ENCODE measurements around the gene SUN1. TPM values are rescaled to one million over a fixed set of nuclear protein-coding genes. Genes with fewer than 3 reads are reported as not detected.

Gene SUN1
- total RNA-seq, 1 donor from 2014 or later = 186 TPM

GRCh38 chr7:895451-896052, 63.3 kb downstream of the SUN1 start:
- Histone ChIP-seq H3K4me3 (no peak overlapping the region), H3K9me3 (no peaks in the 10 kb centered on the region), H3K36me3 (peaks cover 53 to 81% of the 10 kb centered on the region in 2 donors), H3K27me3 (no peaks in the 10 kb centered on the region), H3K27ac (no peak overlapping the region), H3K4me1 (no peaks in the 10 kb centered on the region)
- TF ChIP-seq CTCF (IDR thresholded peaks at IDR 0.05) = no peak
- no peak for DNase-seq (ENCODE audit: low spot score in 2 of 2)
- intact Hi-C loops (cut with DNase I) = no loop called here

- H3K36me3 ChIP-seq = peaks cover 44 to 71% of the 10 kb centered on the region in 2 donors
- H3K4me3 ChIP-seq = no peak overlapping the region
- H3K9me3 ChIP-seq = no peaks in the 10 kb centered on the region
- H3K4me1 ChIP-seq = no peaks in the 10 kb centered on the region
- intact Hi-C loops (cut with DNase I) = no loop called here
- TF ChIP-seq CTCF (IDR thresholded peaks at IDR 0.05) = no peak
- H3K27me3 ChIP-seq = no peaks in the 10 kb centered on the region
- H3K27ac ChIP-seq = no peak overlapping the region
- no peak for DNase-seq (ENCODE audit: low spot score in 2 of 2)
These were observed 64.2 kb downstream of the SUN1 start for GRCh38 chr7:896346-897075.

GRCh38 chr7:897086-897485, 64.8 kb downstream of the SUN1 start:
- Histone ChIP-seq H3K27ac (no peak overlapping the region), H3K36me3 (peaks cover 38 to 65% of the 10 kb centered on the region in 2 donors), H3K27me3 (no peaks in the 10 kb centered on the region), H3K4me3 (no peak overlapping the region), H3K9me3 (no peaks in the 10 kb centered on the region), H3K4me1 (no peaks in the 10 kb centered on the region)
- intact Hi-C loops (cut with DNase I) = no loop called here
- TF ChIP-seq CTCF (IDR thresholded peaks at IDR 0.05) = no peak
- DNase-seq (ENCODE audit: low spot score in 2 of 2) = no peak

GRCh38 chr7:897771-898376, 65.6 kb downstream of the SUN1 start:
- Histone ChIP-seq H3K36me3 (peaks cover 34 to 58% of the 10 kb centered on the region in 2 donors), H3K27me3 (no peaks in the 10 kb centered on the region), H3K9me3 (no peaks in the 10 kb centered on the region), H3K4me1 (no peaks in the 10 kb centered on the region), H3K4me3 (no peak overlapping the region), H3K27ac (no peak overlapping the region)
- TF ChIP-seq CTCF (IDR thresholded peaks at IDR 0.05) = no peak
- no peak for DNase-seq (ENCODE audit: low spot score in 2 of 2)
- intact Hi-C loops (cut with DNase I) = no loop called here

GRCh38 chr7:898460-898854, 66.2 kb downstream of the SUN1 start:
- no peaks in the 10 kb centered on the region for H3K4me1 ChIP-seq
- no peaks in the 10 kb centered on the region for H3K27me3 ChIP-seq
- H3K36me3 ChIP-seq = peaks cover 33 to 53% of the 10 kb centered on the region in 2 donors
- no peak for DNase-seq (ENCODE audit: low spot score in 2 of 2)
- H3K27ac ChIP-seq = no peak overlapping the region
- H3K9me3 ChIP-seq = no peaks in the 10 kb centered on the region
- H3K4me3 ChIP-seq = no peak overlapping the region
- intact Hi-C loops (cut with DNase I) = no loop called here
- TF ChIP-seq CTCF (IDR thresholded peaks at IDR 0.05) = no peak

All from ascending aorta (tissue), 2 donors.